GM21576 (cell line): ENCODE data around the gene FARS2.

Source experiments
- ATAC-seq: cut with Tn5 transposase; IDR thresholded peaks from one replicate; pipeline ENCODE4 v1.9.1; 2021; ENCODE audit warnings: mild to moderate bottlenecking, moderate library complexity; ENCODE audit not compliant: unreplicated experiment

Gene FARS2

DNA sequence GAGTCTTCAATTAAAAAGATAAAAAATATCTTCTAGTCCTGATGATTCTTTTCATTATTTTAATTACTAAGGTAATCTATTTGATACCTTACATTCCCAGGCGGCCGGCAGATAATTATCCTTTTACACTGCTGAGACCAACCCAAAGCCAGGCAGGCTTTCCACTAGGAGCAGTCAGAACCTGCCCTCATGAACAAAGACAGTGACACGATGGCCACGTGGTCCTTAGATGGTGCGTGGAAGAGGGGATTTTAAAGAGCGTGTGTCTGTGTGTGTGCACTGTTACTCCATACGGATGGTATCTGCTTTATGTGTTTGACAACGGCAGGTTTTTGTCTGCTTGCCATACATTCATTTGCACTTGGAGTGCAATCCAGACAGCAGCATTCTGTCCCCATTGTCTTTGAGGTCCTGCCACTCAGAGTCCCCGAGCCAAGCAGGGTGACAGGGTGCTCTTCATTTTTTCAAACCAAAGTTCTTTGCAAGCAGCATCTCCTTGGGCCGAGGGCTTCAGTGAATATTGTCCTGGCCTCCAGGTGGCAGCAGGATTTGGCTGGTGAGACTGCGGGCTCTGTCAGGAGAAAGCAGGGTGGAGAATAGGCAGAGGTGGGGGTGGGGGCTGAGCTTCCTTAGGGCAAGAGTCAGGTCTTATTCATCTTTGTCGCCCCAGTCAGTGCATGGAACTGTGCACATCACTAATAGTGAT, 484.9 kb downstream of the FARS2 start:
- no peak for ATAC-seq

DNA sequence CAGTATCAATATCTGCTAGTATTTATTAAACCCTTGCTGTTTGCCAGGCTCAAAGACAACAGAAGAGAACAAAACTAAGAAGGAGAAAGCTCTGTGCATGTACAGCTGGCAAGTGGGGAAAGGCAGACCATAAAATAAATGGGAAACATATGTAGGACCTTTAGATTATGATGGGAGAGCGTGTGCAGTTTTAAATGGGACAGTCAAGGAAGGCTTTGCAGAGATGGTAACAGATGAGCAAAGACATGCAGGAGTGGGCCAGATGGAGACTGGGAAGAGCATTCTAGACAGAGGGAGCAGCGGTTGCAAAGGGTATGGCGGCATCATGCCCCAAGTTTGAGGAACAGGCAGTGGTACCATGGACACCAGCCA, 485.4 kb downstream of the FARS2 start:
- no peak for ATAC-seq

DNA sequence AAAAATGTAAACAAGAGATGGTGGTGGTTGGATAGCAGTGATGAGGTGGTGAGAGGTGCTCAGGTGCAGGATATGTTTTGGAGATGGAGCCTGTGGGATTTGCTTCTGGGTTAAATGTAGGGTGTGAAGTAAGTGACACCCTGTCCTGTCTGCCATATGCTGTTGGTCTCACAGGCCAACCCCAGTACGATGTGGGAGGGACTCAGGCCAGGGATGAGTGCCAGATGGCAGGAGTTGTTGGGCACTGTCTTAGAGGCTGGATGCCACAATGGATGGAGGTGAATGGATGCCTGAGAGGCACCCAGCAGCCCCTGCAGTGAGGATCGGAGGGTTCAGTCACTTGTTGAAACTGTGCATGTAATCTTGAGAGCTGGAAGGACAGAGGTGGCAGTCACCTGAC, 486.1 kb downstream of the FARS2 start:
- no peak for ATAC-seq

DNA sequence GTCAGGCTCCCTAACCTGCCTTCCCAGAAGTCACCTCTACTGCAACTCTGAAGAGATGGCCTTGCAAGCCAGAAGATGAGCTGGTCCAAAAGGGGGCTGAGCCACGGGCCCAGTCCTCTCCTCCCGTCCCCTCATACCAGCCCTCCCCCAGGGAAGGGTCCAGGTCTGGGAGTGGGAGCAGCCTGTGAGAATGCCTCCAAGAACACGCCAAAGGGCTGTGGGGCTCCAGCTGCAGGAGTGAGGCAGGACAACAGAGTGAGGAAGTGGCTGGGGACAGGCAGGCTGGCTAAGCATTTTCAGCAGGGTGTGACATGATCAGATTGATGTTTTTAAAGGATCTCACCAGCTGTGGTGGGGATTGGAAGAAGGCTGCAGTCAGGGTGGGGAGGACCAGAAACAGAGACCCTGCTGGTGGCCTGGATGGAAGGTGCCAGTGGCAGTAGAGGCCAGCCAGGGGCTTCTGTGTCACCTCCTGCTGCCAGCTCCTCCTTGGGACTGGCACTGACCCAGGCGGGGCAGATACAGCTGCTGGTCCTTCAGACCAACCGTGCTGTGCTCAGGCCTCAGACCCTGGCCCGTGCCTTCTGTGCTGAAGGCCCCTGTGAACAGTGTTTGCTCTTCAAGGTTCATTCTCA, 487.8 kb downstream of the FARS2 start:
- no peak for ATAC-seq

DNA sequence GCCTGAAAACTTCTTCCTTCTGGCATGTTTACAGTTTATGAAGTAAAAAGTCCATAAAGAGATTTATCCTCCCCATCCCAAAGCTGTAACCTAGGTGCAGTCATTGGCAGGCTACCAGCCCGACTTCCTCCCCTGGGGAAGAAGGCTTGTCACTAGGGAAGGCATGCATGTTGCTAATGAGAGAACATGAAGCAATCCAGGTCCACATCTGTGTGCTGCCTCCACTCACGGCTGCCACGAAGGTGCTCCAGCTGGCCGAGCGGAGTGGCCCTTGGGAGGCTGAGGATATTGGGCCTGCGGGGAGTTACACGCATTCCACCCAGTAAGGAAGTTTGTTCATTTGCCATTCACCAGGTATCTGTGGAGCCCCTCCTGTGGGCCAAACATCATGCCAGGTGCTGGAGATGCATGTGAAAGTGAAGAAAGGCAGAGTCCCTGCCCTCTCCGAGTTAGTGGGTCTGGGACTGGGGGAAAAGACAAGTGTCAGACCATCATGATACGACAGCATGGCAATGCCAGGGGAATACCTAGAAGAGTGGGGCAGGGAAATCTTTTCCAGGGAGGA, 488.4 kb downstream of the FARS2 start:
- no peak for ATAC-seq

DNA sequence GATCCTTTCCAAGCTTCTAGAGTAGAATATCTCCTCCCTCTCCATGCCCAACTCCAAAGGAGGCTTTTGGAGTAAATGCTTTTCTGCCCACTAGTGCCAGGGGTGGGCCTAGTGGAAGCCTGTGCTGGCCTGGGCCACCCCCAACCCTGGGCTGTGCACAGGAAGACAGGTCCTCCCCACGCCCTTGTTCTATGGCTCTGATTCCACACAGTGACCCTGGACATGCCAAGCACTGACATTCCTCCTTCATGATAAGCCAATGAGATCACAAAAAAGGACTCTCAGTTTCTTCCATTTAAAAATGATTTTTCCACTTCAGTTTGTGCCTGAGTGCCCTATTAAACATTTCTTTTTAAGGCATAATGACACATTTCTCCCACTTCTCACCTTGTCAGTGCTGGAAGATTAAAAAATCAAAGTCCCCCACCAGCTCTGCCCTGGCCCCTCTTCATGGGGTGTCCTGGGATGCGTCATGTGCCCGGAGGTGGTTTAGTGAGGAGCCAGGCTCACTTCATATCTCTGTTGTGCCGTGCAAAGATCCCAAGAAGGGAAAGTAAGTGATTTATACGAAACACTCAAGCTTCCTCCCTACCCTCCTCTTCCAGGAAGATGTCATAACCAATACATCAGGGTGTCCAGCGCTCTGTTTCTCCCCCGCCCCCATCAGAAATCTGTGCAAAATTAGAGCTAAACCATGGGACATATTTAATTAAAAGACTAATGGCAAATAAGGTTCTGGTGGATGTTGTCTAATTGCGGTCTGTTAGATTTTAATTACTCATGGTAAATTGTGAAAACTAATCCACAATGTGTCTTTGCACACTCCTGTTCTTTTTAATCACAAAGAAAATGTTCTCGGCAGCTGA, 490.4 kb downstream of the FARS2 start:
- no peak for ATAC-seq

DNA sequence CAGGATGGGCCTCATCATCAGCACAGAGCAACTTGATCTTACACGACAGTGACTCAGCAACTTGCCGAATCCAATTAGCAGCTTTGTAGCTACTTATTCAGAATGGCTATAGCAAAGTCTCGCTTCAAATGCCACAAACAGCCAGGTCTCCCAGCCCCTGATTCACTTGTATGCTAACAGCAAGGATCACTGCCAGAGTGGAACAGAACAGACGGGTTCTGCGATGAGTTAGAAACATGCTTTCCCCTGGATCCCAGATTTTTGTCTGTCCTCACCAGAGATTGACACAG, 491.0 kb downstream of the FARS2 start:
- ATAC-seq: no peak

DNA sequence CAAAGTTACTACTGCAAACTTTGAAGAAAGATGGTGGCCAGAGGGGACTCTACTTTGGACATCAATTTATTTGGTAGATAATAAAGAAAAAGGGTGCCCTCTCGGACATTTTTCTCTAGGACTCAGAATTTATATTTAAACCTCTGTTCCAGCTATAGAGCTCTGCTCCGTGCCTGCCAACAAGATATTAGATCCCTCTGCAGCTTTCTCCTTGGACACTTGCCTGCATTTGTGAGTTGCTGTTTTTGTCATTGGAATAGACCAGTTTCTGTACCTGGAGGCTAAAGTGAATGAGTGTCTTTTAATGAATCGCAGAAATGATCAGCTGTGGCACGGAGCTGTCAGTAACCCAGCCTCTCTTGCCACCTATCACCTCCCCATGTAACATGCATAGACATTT, 491.9 kb downstream of the FARS2 start:
- no peak for ATAC-seq

DNA sequence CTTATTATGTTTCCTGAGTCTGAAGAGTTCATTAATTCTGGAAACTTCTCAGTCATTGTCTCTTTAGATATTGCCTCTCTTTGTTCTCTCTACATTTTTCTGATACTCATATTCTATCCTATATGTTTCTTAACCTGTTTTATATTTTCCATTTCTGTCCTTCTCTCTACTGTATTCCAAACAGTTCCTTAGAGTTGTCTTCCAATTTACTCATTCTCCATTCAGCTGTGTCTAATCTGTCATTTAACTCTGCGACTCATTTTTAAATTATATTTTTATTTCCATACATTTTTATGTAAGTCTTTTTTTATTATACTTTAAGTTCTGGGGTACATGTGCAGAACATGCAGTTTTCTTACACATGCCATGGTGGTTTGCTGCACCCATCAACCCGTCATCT, 493.6 kb downstream of the FARS2 start:
- no peak for ATAC-seq

DNA sequence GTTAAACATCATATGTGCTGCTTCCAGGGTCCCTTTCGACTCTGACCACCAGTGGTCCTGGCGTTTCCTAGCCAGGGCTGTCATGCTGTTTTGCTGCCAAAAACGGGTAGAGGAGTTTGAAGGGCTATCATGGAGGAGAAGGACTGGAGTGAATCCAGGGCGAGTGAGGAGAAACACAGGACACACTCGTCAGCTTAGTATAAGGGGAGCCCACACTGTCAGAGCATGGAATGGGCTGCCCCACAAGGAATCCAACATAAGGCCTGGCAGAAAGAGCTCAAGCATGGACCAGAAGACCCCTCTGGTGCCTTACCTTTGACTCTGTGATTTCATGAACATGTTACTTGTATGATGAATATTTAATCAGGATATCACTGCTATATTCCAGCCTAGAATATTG, 498.3 kb downstream of the FARS2 start:
- no peak for ATAC-seq

DNA sequence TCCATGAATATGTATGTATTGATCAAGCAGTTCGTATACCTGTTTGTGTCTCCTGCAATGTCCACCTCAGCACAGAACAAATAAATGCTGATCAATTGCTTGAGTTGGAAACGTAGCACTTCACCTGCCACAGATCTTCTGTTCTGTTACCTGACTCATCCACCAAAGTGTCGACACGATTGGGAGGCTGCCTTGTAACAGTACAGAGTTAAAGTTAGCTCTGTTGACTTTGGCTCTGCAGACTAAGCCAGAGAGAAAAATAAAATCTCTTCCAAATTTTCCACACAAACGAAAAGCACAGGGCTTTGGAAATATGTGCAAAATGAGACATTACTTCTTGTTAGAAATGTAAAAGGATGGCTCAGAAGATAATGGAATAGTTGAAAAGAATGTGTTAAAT, 500.1 kb downstream of the FARS2 start:
- ATAC-seq: no peak

DNA sequence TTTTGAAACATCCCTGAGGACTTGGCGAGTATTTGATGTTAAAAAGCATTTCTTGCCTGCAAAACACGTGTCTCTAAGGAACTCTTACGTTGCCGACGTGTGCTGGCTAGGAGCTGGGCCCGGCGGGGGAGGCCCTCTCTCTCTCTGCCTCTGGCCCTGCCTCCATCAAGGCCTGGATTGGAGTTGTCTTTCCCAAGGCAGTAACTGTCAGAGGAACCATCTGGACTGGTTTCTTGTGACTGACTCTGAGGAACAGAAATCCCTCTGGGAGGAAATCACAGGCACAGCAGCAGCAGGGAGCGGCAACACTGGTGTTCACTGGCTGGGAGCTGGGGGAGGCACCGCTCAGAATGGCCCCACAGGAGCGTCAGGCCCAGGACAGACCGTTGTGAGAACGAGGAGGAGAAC, 501.3 kb downstream of the FARS2 start:
- ATAC-seq: no peak

DNA sequence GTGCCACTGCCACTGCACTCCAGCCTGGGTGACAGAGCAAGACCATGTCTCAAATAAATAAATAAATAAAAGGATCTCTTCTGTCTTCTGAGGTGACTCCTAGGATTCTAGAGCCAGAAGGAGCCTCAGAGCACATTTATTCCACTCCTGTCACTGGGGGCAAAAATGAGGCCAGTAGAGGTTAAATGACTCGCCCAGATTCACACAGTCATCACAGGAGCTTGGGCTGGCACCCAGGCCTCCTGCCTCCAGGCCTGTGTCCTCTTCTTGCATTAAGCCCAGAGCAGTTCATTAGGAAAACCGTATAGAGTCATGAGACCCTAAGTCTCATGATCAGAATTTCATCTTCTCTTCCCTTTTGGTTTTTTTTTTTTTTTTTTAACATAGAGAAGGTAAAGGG, 502.1 kb downstream of the FARS2 start:
- ATAC-seq: no peak

DNA sequence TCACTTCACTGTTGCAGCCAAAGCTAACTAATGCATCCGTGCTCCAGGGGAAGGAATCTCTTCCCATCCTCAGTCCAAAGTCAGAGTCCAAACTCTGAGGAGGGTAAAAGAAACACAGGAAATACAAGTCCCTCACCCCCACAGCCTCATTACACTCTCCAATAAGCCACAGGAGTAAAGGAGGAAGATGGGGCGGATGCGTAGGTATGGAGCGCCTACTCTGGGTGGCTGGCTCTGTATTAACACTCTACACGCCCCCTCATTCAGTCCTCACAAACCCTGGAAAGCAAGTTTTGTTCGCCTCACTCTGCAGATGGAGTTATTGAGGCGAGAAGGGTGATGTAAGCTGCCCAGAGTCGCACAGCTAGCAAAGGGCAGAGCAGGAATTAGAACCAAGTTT, 502.6 kb downstream of the FARS2 start:
- ATAC-seq: peak; percentile 52

DNA sequence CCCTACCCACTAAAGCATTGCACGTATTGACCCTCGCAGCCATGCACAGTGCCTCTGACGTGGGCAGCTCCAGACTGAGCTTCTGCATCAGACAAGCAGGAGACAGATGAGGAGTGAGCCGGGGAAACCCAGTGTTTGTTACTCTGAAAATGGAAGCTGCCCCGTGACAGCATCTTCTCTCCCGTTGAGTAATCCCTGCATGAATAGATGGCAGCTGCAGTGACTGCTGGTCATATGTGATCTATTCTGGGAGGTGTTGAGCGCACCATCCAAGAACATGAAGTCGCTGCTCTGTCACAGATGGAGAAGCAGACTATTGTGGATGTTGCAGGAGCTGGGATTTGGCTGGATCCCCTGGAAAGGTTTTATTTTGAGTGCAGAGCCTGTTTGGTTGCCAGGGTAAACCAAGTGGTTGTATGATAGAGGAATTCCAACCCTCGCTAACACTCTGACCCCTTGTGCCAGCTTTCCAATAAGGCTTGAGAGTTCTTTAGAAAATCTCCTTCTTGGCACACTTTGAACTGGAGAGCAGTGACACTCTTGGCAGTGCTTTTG, 503.2 kb downstream of the FARS2 start:
- peak; percentile 58 for ATAC-seq

DNA sequence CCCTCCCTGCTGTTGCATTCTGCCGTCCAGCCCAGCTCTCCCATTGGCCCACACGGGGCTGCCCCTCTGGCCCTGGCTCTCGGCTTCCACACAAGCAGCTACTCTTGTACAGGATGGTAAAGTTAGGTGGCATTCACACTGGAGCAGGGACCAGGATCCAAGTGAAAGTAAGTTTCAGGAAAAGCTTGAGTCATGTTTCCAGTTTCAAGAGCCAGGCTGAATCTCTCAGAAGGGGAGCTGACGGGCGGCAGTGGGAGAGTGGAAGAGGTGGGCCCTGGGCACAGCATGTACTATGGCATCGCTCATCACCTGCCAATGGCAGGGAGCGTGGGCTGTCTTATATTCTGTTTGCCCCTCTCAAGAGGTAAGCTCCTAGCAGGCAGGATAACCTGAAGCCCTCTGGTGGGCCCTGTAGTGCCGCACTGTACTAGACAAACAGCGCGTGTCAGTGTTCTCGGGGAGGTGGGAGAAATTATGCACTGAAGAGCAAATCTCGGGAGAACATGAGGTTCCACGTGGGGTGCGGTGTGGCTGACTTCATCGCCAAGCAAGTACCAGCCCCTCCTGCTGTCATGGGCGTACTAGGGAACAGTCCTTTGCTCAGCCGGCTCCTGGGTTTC, 503.9 kb downstream of the FARS2 start:
- ATAC-seq: no peak

DNA sequence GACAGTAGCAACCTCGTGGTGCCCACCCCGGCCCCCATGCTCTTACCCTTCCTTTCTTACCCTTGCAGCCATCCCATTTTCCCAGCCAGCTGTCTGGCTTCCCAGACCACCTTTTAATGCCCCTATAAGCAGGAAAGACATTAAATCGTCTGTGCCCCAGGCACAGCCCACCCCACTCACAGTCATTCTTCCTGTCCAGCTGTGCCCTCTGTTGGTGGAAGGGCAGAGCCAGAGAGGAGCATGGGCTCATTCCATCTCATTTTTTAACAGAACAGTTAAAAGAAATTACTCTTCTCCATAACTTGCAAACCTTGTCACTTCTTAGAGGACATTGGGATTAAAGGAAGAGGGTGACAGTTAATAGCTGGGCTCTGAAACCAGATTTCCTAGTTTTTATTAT, 504.9 kb downstream of the FARS2 start:
- no peak for ATAC-seq

DNA sequence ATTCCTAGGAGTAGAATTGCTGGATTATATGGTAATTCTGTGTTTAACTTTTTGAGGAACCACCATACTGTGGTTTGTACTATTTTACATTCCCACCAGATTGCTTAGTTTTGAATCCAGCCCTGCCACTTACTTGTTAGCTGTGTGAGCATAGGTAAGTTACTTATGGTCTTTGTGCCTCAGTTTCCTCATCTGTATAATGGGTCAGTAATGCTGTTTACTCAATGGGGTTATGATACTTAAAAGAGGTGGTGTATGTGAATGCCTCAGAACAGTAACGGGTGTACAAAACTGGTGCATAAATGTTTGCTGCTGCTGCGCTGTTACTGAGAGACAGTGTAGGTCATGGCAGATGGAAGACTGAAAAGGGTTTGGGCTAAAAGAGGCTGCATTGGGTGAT, 506.2 kb downstream of the FARS2 start:
- no peak for ATAC-seq

DNA sequence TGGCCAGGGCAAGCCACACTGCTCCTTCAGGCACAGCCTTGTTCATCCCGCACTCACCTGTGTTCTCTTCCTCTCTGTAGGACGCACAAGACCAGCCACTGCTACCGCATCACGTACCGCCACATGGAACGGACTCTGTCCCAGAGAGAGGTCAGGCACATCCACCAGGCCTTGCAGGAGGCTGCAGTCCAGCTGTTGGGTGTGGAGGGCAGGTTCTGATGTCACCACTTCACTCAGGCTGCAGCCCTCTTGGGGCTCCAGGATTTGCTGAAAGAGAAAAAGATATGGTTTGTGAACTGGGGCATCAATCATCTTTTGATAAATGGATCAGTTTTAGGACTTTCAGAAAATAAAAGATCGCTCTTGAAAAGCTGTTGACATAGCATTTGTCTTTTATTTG, 509.9 kb downstream of the FARS2 start:
- no peak for ATAC-seq

DNA sequence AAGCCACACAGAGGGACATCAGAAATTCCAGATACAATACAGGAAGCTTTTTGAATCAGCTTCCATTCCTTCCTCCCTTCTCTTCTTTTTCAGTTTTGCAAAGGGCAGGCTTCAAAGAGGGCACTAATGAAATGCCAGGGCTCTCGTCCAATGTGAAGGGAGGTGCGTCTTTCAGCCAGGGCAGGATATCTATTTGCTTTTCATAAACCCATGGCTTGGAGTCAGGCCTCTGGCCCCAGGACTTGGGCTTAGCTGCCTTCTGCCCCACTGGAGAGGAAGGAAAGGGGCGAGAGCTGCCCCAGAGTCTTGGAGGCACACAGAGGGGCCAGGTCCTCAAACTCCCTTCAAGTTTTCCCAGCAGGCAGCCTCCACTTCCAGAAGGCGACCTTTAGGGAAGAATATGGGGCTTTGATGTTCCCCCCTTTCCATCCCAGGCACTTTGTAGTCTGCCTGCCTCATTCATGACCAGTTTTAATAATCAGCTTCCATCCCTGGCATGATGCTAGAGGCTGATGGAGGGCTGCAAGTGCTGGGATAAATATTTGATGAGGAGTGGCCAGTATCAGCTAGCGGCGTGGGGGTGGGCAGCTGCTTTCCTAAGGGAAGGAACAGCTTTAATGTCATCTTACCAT, 510.6 kb downstream of the FARS2 start:
- no peak for ATAC-seq
